Stimulated activated naive CD8-positive, alpha-beta T cell treated with anti-CD3 and anti-CD28 coated beads, Interleukin-15, Interleukin-2, amounts not matched to agents 100 U/mL and 50 U/mL, for 24 hours (primary cell): ENCODE results near the gene RAI1.

Experiments
- ATAC-seq: fragments of 150-1000 bp; cut with Tn5 transposase; one replicate; pipeline ENCODE4 v1.10.0; 2021
- DNase-seq: peaks from one replicate; pipeline ENCODE4 v3.0.0; 2021

The RAI1 gene

DNA sequence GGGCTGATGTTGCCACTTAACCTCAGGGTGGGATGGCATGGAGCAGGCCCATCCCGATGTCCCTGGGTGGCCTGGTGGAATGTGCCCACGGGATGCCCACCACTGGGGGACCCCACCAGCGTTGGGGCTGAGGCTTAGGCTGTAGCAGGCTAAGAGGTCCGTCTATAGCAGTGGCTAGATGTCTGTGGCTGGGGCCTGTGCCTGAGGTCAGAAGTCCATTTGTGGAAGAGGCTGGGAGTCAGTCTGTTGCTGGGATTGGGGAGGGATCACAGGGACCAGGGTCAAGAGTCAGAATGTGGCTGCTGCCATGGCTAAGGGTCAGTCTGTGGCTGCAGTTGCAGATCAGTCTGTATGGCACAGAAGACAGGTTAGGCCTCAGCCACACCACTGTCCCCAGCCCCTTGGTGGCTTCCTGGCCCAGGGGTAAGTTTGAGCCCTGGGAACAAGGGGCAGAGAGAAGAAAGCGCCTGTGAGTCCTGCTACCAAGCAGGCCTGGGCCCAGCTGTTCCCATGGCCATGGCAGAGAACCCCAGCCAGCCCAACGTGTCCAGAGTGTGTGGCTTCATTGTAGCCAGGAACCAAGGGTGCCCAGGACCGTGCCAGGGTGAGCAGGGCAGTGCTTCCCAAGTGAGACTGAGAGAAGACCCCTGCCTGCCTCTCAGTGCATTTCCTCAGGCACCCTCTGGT is 35.7 kb downstream of the RAI1 start:
- DNase-seq: no peak
- no peak for ATAC-seq

- ATAC-seq: no peak
- no peak for DNase-seq
These were observed 37.0 kb downstream of the RAI1 start for GRCh38 chr17:17718251-17718650.

GRCh38 chr17:17719199-17719940 is 38.1 kb downstream of the RAI1 start:
- DNase-seq: no peak
- ATAC-seq: no peak

DNA sequence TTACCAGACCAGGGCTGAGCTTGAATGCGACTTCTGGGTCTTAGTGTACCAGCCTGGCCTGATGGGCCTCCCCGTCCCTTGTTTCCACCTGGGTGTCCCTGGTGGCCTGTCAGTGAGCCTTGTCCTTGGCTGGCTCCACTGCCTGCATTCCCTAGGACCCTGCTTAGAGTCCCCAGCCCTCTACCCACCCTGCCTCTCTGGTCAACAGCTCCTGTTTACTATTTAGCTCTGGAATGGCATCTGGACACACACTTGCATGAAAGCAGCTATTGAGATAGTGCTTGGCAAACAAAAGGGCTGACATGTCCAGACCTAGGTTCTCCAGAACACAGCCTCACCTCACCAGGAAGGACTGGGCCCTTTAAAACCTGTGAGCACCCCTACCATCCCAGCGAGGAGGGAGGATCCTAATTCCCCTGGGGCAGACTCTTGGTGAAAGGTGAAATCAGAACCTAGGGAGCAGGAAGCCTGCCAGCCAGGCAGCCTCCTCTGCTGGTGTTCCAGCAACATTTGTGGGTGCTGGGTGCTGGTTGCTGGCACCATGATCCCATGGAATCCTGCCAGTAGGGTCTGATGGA is 38.8 kb downstream of the RAI1 start:
- no peak for ATAC-seq
- no peak for DNase-seq

GRCh38 chr17:17721140-17721668 is 39.9 kb downstream of the RAI1 start:
- DNase-seq (no peak), ATAC-seq (no peak)

DNA sequence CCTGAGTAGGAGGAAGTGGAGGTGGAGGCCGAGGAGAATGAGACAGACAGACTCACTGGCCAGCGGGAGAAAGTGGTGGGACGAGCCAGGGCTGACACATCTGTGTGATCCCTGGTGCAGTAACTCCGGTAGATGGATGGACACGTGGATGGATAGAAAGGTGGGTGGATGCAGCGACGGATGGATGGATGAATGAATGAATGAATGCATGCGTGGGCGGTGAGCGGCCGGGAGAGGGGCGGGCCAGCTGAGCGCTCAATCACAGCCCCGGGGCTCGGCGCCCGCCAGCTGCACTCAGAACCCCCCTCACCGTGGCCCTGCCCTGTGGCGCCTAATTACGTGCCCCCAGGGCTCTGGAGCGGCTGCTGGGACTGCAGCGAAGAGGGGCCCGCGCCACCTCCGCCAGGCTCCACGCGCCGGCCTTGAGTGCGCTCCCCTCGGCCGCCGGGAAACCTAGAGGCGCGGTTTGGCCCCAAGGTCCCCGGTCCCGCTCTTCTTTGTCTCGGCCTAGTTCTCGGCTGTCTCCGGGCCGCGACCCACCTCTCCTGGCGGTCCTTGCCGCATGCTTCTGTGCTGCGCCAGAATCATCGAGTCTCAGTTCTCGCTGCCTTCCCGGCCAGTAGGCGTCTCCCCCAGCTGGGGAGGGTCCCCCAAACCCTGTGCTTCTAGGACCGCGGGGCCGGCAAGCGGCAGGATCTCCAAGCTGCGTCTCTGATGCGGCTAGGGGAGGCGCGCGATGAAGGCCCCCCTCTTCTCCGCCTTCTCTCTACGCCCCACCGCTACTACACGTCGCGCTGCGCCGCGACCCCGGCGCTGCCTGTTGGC is 41.0 kb downstream of the RAI1 start:
- DNase-seq (peak; percentile 10), ATAC-seq (no peak)

- DNase-seq: peak; percentile 13
- ATAC-seq: no peak
These were observed 41.7 kb downstream of the RAI1 start for GRCh38 chr17:17722906-17723353.

DNA sequence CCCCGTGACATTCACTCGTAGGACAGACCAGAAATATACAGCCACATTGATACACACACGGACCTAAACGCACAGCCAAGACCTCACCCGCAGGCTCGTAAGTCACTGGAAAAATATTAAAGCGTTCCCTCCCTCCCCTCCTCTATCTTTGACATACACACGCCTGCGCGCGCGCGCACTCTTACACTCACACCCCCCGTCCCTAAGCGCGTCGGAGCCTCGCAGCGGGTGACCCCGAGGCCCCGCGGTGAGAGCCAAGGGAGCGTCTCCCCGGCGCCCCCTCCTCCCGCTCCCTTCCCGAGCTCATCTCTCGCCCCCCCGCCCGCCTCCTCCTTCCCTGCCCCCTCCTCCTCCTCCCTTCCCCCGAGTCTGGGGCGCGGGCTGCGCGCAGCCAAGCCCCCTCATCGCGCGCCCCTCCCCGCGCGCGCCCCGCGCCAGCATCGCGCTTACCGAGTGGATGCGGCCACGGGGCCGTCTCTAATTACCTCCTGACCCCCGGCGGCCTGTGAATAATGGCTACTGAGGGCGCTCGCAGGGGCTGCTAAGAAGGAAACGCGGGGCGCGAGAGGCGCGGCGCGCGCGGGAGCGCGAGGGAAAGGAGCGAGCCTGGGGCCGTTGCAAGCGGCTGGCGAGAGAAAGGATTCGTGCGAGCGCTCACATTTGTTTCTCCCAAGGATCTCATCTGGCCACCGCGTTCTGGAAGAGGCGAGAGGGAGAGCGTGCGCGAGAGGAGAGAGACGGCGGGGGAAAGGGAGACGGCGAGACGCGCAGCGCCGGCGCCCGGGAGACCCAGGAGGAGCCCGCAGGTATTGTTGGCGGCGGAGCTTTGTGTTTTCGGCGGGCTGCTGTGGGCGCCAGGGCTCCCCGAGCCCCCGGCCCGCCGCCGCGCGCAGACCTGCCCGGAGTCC is 42.4 kb downstream of the RAI1 start:
- peak; percentile 46 for DNase-seq
- peak; percentile 62 for ATAC-seq

DNA sequence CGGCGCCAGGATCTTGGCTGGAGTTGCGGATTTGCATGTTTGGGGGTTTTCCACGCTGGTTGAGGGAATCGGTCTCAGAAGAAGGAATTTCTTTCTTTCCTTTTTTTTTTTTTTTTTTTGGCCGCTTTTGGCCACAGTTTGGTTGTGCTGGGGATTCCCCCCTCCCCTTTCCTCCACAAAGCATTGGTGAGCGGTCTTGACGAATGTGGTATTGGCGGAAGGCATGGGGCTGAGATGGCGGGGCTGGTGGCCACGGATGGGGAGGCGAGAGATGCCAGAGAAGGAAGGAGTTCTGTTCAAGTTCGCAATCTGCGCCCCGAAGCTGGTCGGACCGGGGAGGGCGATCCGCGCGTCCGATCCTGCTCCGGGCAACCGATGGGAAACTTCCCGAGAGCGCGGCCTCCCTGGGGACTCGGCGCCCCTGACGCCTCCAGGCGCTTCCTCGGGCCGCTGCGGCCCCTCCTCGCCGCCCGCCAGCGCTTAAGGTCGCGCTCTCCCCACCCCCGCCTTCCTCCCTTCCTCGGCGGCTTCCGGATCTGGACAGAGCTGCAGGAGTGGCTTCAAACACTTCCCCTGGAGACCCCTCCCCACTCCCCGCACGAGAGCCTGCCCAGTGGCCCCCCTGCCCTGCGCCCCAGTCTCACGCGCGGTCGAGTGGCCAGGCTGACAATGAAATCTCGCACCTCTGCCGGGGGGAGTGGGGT is 43.2 kb downstream of the RAI1 start:
- DNase-seq (peak; percentile 48), ATAC-seq (peak; percentile 22)

GRCh38 chr17:17725011-17725751 is 43.9 kb downstream of the RAI1 start:
- ATAC-seq: no peak
- no peak for DNase-seq

- DNase-seq: no peak
- ATAC-seq: no peak
These were observed 44.6 kb downstream of the RAI1 start for GRCh38 chr17:17725752-17726457.

GRCh38 chr17:17726458-17727060 is 45.3 kb downstream of the RAI1 start:
- DNase-seq: no peak
- ATAC-seq: no peak

DNA sequence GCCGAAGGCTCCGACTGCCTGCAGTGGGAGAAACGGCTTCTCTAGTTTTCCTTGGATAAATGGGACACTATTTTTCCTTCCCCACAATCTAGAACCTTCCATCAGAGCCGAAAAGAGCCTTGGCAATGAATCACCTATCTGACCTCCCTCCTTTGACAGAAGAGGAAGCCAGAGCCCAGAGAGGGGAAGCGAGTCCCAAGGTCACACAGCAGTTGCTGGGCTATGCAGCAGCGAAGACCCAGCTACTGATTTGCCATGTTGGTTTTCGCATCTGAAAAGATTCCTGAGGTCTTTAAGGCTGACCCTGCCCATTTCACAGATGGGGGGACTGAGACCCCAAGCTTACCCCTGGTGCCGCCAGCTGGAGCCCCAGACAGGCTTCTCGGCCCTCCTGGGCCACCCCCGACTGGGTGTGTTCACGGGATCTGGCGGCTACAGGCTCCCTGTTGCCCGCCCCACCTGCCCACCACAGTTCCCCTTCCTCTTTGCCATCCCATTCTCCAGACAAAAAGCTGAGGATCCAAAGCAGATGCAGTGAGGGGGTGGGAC is 45.9 kb downstream of the RAI1 start:
- ATAC-seq: no peak
- DNase-seq: no peak

DNA sequence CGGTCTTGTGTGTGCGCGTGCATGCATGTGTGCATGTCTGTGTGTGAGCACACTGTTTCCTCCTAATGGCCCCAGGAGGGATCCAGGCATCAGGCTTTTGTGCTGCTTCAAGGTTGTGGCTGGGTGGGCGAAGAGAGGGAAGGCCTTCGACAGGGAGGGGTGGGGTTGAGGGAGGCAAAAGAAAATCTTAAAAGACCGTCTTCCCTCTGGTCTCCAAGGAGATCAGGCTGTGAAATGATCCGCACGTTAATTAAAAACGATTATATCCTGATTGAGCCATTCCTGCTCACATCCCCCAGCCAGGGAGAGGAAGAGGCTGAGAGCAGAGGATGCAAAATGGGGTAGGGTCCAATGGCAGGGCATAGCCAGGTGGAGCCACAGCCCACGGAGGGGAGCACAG is 46.9 kb downstream of the RAI1 start:
- DNase-seq: no peak
- ATAC-seq: no peak

DNA sequence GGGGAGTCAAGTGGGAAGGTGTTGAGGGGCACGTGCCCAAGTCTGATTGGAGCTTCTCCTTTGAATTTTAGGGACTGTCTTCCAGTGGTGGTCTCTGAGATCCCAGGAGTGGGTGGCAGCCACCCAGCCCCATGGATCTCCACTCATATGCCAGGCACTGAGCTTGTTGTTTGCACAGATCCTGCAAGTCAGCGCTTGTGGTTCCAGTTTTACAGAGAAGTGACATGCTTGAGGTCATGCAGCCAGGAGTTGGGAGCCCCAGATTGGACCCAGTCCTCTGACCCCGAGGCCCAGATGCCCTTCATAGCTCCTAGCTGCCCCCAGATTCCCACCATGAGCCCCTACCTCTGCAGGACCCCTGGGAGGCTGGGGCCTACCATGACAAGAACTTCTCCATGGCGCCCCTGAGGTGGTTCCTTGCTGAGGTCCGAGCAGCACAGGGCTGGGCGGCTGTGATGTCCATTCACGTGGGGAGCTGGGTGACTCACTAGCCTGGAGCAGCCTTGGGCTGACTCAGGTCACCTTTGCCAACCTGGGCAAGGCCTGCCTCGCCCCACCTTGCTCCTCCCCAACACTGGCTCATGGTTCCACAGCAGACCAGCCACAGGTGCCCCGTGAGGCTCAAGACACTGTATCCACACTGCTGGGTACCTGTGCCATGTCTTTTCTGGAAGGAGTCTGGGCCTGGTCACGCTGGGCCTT is 47.4 kb downstream of the RAI1 start:
- DNase-seq: no peak
- ATAC-seq: no peak

- peak; percentile 61 for ATAC-seq
- peak; percentile 63 for DNase-seq
These were observed 48.5 kb downstream of the RAI1 start for GRCh38 chr17:17729620-17730249.

- DNase-seq: no peak
These were observed 49.1 kb downstream of the RAI1 start for GRCh38 chr17:17730250-17730935.

More at GRCh38 chr17:17730250-17730935, 49.1 kb downstream of the RAI1 start:
- ATAC-seq: no peak
